ENCODE measurements around the gene FLT4.

DNA sequence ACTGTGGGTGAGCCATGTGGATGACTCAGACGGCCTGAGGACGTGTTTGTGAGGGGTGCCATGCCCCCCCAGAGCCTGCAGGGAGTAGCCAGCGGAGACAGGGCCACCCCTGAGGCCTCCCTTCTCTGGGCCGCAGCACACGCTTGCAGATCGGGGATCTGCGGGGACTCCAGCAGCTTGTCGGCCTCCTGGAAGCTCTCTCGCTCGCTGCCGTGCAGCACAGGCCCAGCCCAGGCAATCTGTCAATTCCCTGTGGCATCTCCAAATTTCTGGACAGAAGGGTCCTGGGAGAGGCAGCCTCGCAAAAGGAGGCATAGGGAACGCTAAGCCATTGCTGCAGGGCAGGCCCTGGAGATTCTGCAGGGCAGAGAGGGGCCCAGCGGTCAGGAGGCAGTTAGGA is 21.2 kb downstream of the FLT4 start:
- TF ChIP-seq RAD21 (IDR thresholded peaks at IDR 0.05; ENCODE audit: low read depth) (no peak), EP300 (IDR thresholded peaks at IDR 0.05; ENCODE audit: borderline replicate concordance) (no peak), TCF12 (IDR thresholded peaks at IDR 0.05; ENCODE audit: low read depth) (no peak), TEAD4 (IDR thresholded peaks at IDR 0.05) (no peak), FOXM1 (IDR thresholded peaks at IDR 0.05; ENCODE audit: borderline replicate concordance, low read depth) (no peak)
- TF ChIP-seq, protein P1, sequence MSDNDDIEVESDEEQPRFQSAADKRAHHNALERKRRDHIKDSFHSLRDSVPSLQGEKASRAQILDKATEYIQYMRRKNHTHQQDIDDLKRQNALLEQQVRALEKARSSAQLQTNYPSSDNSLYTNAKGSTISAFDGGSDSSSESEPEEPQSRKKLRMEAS (IDR thresholded peaks at IDR 0.05): no peak
- TF ChIP-seq, protein P2, sequence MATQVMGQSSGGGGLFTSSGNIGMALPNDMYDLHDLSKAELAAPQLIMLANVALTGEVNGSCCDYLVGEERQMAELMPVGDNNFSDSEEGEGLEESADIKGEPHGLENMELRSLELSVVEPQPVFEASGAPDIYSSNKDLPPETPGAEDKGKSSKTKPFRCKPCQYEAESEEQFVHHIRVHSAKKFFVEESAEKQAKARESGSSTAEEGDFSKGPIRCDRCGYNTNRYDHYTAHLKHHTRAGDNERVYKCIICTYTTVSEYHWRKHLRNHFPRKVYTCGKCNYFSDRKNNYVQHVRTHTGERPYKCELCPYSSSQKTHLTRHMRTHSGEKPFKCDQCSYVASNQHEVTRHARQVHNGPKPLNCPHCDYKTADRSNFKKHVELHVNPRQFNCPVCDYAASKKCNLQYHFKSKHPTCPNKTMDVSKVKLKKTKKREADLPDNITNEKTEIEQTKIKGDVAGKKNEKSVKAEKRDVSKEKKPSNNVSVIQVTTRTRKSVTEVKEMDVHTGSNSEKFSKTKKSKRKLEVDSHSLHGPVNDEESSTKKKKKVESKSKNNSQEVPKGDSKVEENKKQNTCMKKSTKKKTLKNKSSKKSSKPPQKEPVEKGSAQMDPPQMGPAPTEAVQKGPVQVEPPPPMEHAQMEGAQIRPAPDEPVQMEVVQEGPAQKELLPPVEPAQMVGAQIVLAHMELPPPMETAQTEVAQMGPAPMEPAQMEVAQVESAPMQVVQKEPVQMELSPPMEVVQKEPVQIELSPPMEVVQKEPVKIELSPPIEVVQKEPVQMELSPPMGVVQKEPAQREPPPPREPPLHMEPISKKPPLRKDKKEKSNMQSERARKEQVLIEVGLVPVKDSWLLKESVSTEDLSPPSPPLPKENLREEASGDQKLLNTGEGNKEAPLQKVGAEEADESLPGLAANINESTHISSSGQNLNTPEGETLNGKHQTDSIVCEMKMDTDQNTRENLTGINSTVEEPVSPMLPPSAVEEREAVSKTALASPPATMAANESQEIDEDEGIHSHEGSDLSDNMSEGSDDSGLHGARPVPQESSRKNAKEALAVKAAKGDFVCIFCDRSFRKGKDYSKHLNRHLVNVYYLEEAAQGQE (IDR thresholded peaks at IDR 0.05; ENCODE audit: low read depth): no peak

Measured in Ishikawa (cell line).